CD4-positive, alpha-beta T cell treated with Interleukin-15 for 1 hour (primary cell): ENCODE measurements around the gene ZIC2.
"Not testable (repeated sequence)": the region's sequence is repeated elsewhere in the genome, so short reads cannot be mapped to it uniquely, and the experiment has no call there.

Source experiments
- DNase-seq: peaks from one replicate; pipeline ENCODE4 v3.0.0-alpha.2; 2020

Gene ZIC2

GRCh38 chr13:100032642-100033041 is 51.1 kb downstream of the ZIC2 start:
- DNase-seq: not testable (repeated sequence)

- DNase-seq: no peak
Measured at GRCh38 chr13:100035936-100036335, 54.4 kb downstream of the ZIC2 start.
